Activated CD8-positive, alpha-beta memory T cell treated with anti-CD3 and anti-CD28 coated beads for 4 hours (primary cell): Measurements from ENCODE around the gene WBP11.
A peak's percentile ranks its signal among the peaks of the same experiment; 100 is the strongest.

Experiments used
- DNase-seq, 2 donors: peaks; one replicate each; pipeline ENCODE4 v3.0.0-alpha.2; 2020; ENCODE audit warnings: low read depth in 2 of 2

Gene WBP11

DNA sequence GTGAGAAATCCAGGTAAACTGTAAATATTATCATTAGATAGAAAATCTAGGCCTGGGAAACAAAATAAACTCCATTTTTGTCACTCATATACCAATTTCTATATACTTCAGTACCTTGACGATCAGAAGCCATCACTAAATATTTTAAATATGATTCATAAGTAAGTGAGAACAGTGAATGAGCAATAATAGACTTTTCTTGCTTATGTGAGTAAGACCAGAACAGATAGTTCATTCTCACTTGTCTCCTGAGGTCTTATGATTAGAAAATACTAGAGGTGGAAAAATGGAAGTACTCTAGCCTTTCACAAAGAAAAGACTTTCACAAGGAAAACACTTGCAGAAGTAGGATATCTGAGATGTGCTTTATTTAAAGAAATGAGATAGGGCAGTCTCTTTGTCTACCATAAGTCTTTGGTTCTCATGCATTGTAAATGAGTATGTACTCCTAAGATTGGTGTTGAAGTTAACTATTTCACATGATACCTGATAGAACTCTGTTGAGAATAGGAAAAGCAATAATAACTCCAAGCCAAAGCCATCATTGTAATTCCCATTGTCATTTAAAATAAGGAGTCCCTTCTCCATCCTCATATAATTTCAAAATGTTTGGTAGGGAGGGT, 20.8 kb upstream of the WBP11 start:
- DNase-seq: no peak

DNA sequence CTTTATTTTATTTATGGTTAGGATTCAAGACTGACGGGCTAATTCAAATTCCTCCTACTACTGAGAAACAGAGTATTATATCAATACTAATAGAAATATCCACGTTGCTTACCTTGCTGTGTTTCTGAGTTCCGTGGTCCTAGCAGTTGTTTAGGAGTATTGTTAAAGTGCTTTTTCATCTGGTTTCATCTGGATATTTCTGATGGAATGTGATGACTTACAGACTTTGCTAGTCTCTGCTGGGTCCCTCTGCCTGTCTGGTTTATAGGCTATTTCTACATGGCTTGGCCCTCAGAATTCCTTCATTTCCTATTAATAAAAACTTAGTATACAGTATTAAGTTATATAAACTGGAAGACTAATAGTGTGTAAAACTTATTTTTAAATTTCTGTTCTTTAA, 10.7 kb upstream of the WBP11 start, which contains the start of gene SMCO3:
Gene SMCO3, minus strand, starts transcription at position 169 of the 400 bp plus-strand sequence. CDS start 7,502 bp downstream, outside the sequence.
- no peak for DNase-seq

- DNase-seq: no peak
Observed at GRCh38 chr12:14811486-14811885, 8.2 kb upstream of the WBP11 start.

GRCh38 chr12:14810953-14811483, 7.7 kb upstream of the WBP11 start:
- no peak for DNase-seq

DNA sequence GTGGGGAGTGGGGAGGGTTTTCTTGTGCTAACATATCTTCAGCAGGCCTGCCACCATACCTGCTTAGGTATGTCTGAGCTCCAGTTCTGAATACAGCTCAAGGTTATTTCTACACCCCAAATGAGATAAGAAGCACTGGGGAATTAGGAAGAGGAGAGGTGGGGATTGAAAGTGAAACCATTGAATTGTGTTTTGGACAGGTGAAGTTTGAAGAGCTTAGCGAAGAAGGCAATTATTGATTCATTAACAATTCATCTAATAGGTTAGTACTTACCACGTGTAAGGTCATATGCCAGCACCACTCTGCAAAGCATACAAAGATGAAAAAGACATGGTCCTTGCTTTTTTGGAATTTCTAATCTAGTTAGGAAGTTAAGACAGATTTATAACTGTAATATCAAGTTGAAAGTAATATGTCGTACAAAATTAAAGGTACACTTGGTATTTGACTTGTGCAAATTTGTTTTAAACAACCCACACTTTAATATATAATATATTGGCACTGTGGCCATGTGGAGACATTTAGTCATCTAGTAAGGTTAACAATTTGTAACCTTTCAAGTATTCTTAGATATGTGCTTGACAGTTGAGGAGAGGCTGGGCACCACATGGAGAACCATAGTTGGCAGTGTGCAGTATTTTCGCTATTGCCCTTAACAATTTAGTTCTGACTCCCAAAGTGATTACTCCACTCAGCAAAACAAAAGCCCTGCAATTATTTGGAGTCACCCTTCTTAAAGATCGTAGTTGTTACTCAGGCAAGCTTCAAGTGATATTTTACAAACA, 7.1 kb upstream of the WBP11 start:
- DNase-seq: no peak

DNA sequence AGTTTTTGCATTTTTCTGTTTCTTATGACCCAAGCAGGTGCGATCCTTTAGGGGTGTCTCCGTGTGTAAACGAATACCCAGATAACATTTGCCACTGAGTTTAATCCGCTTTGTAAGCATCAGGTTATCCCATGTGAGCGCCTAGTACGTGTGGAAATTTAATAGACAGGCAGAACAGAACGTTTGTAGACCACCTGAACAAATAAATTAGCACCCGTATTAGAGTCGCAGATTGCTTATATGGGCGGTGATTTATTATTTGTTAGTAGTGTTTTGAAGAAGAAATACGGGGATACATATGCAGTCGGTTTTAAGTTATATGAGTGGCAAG, 517 bp upstream of the WBP11 start:
- DNase-seq: no peak

GRCh38 chr12:14802721-14803010, 612 bp downstream of the WBP11 start:
- no peak for DNase-seq

DNA sequence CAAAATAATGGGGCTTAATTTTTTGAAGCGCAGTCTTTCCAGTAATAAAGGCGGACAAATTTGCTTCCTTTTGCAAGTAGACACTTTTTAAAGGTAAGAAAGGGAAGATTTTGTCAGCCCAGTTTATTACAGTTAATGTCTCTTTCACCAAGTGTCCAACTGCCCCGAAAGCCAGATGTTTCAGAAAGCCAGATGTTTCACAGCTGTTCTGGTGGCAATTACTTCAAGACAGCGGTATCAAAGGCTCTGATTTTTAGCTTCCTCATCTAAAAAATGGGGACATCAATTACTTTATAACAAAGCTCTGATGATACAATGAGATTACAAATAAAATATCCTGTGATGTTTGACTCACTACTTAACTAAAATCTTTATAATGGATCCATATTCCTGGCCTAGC, 1.0 kb downstream of the WBP11 start:
- no peak for DNase-seq

DNA sequence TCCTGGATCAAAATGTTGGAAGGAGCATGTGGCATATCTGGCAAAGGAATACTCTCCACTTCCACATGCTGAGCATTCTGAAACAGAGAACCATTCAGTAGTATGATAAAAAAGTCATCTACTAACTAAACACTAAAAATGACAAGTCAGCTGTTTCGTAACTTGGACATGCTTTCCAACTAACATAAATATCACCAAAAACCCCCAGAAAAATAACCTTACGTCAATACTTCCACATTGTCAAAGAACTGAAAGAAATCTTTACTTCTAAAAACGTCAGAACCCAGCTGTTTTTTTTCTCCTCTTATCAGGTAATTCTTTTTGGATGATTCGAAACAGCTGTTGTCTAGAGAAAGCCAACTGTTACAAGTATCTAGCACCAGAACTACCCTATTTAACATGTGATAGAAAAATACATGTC, 8.2 kb downstream of the WBP11 start:
- DNase-seq: no peak

DNA sequence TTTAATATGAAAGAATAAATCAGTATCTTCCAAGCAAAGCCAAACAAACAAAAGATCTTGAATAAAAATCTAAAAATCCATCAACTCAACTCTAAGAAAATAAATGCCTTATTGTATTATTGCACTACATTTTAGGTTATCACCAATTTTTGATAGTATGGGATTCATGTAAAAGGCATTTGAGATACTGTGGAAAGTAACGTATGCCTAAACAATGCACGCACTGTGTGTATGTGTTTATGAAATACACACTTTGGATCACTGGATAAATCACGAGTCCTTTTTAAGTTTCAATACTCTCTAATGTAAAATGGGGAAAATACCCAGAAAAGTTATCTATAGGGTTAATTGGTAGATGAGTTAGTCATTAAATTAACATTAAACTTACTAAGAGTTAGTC, 17.7 kb downstream of the WBP11 start:
- DNase-seq: no peak

DNA sequence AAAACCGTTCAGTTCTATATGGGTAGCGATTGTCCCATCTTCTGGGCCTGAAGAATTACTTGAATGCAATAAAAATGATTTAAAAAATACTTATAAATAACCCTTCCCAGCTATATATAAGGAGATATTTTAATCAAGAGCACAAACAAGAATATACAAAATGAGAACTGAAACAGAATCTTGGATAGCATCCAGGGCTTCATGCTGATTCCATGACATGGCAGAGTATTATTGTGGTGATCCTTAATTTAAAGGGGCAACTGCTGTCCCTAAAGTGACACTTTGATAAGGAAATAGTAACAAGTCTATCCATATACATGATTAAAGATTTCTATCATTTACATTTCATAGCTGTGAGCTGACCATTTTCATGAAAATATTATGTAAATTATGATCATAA, 18.8 kb downstream of the WBP11 start:
- DNase-seq: no peak

- DNase-seq: no peak
Observed at GRCh38 chr12:14782756-14783155, 20.5 kb downstream of the WBP11 start.

DNA sequence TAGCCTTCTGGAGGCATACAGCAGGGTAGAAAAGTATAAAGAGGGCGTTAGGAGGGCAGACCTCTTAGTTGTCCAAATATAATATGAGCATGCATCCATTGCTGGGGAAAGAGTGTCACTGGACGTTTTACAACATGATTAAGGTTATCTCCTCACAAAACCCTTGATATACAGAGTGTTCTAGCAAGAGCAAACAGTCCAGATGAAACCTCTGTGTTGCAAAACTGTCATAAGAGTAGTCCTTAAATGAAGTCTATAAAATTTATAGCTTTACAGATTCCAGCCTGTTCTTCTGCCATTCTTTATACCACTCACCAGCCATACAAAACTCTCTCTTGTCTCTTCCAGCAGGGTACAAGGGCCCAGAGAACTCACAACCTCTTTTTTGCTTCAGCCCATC, 21.7 kb downstream of the WBP11 start:
- DNase-seq: no peak

- no peak for DNase-seq
Observed at GRCh38 chr12:14780859-14781258, 22.4 kb downstream of the WBP11 start.

DNA sequence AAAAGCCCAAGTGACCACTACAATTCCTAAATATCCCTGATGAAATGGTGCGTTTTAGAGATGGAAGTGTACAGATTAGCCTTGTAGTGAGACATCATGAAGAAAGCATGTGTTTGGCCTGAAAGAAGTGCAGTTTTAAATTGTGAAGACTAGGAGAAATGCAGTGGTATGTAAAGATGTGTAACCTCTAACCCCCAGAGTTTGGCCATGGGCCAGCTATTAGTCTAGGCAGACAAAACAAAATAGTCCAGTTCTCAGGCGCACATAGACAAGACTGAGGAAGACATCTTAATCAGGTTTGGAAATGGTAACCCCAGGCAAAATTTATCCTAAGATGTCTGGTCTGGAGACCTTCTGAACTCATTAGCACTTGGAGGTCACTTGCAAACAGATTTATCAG, 23.4 kb downstream of the WBP11 start:
- no peak for DNase-seq

DNA sequence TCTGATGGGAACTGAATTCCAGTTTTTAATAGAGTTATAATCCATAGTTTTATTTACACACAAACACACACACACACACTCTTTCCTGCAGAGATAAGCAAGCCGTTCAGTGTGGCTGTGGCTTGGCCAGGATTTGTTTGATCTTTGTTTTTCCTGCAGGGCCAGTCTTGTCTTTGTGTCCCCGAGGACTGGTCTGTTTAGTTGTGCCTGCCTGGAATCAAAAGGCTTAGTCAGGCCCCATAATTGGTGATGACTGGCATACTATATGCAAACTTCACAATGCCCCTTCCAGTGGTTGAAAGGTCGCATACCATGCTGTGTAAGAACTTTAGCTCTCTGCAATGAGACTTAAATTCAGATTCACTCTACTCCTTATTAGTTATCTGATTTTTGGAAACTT, 26.0 kb downstream of the WBP11 start:
- no peak for DNase-seq

- no peak for DNase-seq
Observed at GRCh38 chr12:14776236-14776961, 26.9 kb downstream of the WBP11 start.

DNA sequence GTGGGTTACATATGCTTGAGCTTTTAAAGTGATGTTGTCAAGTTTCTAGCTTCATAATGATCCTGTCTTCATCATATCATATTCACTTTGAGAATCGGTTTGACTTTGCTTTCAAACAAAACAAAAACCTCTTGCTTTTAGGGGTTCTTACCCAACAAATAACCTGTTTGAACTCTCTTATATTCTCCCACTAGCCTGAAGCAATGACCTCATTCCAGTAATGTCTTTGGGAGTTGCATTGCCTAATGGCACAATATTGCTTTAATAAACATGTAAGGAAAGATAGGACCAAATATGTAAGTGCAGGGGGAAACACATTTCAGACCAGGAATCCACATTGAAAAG, 27.7 kb downstream of the WBP11 start:
- DNase-seq: no peak

- no peak for DNase-seq
Observed at GRCh38 chr12:14774906-14775635, 28.2 kb downstream of the WBP11 start.

DNA sequence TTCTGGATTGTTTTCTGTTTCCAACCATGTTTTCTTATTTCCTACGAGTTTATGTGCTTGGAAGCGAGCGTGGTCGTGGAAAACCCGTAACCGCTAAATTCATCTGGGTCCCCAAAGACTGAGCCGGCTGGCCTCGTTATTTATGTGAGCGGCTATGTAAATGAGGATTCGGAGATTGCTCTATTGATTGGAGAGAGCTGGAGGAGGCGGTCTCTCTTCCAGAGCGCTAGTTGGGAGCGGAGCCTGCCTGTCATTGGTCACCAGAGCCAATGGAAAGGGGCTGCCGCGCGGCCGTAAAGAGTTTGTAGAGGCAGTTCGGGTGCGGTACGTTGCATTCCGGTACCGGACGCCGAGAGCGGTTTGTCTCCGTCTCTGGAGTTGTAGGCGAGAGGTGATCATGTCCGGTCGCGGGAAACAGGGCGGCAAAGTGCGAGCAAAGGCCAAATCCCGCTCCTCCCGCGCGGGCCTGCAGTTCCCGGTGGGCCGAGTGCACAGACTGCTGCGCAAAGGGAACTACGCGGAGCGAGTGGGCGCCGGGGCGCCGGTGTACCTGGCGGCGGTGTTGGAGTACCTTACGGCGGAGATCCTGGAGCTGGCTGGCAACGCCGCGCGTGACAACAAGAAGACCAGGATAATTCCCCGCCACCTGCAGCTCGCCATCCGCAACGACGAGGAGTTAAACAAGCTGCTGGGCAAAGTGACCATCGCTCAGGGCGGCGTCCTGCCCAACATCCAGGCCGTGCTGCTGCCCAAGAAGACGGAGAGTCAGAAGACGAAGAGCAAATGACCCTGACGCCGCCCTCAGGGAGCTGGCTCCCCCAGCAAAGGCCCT, 29.0 kb downstream of the WBP11 start:
- peak; percentile 58 to 75 for DNase-seq

DNA sequence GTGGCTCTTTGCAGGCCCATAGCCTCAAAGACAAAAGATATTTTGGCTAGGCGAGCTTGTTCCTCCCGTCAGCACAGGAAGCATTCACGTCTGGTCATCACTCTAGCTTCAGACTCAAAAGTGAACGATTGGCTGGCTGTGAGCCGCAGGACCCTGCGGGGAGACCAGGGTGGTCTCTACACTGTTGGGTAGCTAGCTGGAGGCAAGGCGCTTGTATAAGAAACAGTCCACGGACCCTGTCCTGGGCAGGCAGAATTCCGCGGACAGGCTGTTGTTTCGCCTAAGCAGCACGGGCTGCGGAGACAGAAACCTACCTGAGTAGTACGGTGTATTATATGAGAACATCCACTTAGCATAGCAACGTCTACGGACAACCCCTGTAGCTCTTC, 29.6 kb downstream of the WBP11 start:
- DNase-seq: no peak
